GM18505 (cell line): Measurements from ENCODE around the gene NEB.

ENCODE experiments used
- ATAC-seq: cut with Tn5 transposase; IDR thresholded peaks from one replicate; pipeline ENCODE4 v1.9.1; 2021; ENCODE audit not compliant: unreplicated experiment
- POLR2A ChIP-seq: IDR thresholded peaks from 4 replicates; pipeline ENCODE4 v1.6.1; 2011; ENCODE audit warnings: borderline replicate concordance; ENCODE audit not compliant: insufficient read depth, insufficient read length; ENCODE audit errors: extremely low read depth

The NEB gene

DNA sequence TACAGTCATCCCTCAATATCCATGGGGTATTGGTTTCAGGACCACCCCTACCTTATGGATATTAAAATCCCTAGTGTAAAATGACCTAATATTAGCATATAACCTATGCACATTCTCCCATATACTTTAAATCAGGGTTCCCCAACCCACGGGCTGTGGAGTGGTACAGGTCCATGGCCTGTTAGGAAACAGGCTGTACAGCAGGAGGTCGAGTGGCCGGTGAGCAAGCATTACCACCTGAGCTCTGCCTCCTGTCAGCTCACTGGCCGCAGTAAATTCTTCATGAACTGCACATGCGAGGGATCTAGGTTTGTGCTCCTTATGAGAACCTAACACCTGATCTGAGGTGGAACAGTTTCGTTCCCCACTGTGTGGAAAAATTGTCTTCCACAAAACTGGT, 250.7 kb downstream of the NEB start:
- ATAC-seq = no peak
- no peak for TF ChIP-seq POLR2A

DNA sequence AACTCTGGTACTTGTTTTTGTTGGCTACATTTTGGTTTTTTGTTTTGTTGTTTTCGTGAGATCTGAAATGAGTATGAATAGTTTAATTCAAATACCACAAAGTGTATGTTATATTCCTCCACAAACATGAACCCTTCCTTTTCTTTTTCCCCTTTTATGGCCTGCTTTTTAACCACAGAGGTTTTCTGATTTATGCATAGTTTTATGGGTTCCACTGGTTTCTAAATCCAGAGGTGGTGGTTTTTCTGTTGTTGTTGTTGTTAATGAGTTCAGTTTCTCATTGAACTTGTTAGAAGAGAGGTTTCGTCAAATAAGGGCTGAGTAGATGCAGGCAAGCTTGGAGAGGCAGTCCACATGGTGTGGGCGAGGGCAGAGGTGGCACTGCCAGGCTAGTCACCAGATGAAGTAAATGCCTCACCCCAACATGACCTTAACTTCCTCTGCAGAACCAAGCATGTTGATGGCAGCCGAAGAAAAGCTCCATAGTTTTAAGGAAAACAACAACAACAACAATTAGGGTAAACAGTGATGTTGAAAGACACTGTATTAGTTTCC, 252.0 kb downstream of the NEB start:
- no peak for ATAC-seq
- no peak for TF ChIP-seq POLR2A

DNA sequence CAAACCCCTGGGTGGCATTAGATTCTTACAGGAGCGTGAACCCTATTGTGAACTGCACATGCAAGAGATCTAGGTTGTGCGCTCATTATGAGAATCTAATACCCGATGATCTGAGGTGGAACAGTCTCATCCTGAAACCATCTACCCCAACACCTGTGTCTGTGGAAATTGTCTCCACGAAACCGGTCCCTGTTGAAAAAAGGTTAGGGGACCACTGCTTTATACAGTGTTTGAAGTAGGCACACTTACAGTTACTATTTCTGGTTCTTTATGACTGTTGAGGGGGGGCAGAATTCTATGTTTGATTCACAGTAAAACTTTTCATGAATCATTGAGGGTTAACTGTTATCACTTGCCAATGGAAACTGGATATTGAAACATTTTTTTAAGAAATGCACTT, 252.5 kb downstream of the NEB start:
- no peak for TF ChIP-seq POLR2A
- no peak for ATAC-seq

DNA sequence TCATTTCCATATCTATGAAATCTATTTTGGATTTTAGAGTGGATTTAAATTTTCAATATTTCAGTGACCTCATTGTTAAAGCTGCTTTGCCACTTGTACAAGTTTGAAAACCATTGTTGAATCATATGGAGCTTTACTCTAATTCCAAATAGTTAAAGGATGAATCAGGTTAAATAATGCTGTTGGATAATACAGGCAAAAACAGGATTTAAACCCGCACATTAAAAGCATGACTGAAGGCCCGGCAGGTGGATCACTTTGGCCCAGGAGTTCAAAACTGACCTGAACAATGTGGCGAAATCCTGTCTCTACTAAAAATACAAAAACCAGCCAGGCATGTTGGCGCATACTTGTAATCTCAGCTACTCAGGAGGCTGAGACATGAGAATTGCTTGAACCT, 256.3 kb downstream of the NEB start:
- no peak for ATAC-seq
- no peak for TF ChIP-seq POLR2A

DNA sequence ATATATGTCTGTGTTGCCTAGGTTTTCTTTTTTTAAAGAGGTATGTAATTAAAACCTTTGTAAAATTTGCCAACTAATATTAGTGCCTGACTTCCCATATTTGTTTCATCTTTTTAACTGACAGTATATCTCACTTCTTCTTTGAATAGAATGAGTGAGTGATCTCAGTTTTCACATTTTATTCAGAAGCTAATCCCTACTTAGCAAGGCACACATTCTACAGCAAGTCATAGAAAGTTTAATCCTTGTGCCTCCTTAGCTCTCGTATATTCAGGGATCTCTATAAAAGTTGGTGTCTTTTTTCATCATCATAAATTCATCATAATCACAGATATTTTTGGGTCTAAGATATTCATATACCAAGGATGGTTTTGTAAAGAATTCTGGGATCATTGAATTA, 258.0 kb downstream of the NEB start:
- no peak for ATAC-seq
- TF ChIP-seq POLR2A = no peak

DNA sequence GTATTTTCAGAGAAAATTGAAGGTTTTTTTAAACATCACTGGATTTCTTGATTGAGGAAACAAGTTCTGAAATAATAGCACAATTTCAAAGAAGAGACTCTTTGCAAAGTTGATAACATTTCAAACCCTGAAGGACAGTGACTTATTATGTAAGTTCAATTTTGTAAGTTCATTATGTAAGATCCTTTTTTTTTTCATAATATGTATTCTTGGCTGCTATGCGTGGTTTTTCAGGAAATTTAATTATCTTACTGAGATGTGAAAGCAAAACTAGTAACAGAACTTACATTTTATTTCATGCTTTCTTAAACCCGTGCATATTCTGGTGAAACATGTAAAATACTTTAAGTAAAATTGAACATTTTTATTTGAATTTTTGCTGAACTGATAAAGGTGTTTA, 259.2 kb downstream of the NEB start:
- ATAC-seq = no peak
- TF ChIP-seq POLR2A = no peak

DNA sequence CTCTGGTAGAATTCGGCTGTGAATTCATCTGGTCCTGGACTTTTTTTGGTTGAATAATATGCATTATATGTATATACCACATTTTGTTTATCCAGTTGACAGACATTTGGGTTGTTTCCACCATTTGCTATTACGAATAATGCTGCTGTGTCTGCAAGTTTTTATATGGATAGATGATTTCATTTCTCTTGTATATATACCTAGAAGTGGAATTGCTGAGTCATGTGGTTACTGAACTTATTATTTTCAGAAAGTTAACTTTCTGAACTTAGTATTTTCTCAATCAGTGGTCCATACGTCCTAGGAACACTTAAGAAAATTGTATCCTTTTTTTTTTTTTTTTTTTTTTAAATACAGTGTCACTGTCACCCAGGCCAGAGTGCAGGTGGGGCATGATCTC, 261.3 kb downstream of the NEB start:
- ATAC-seq = no peak
- TF ChIP-seq POLR2A = no peak

DNA sequence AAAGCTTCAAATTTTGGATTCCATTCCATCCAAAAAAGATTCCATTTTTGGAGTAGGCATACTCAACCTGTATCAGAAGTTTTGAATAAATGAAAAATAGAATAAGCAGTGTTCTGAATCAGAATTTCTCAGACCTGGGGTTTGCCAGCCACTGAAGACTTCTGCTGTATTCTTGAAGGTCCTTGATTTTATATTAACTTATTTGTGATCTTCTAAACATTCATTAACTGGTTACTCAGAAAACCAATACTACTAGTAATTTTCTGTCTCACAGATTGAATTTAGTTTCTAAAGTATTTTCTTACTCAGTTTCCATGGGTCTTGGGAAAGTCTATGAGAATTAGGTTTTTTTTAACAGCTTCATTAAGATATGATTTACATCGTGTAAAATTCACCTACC, 263.7 kb downstream of the NEB start:
- no peak for TF ChIP-seq POLR2A
- ATAC-seq = no peak

DNA sequence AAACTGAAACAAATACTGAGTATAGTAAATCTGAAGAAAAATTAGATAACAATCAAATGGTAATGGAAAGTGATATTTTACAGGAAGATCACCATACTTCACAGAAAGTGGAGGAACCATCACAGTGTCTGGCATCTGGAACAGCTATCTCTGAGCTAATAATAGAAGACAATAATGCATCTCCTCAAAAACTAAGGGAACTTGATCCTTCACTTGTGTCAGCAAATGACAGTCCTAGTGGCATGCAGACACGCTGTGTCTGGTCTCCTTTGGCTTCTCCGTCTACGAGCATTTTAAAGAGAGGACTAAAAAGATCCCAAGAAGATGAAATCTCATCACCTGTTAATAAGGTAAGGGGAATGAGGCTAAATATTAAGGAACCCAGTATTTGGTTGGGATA, 268.5 kb downstream of the NEB start:
- no peak for TF ChIP-seq POLR2A
- ATAC-seq = no peak

DNA sequence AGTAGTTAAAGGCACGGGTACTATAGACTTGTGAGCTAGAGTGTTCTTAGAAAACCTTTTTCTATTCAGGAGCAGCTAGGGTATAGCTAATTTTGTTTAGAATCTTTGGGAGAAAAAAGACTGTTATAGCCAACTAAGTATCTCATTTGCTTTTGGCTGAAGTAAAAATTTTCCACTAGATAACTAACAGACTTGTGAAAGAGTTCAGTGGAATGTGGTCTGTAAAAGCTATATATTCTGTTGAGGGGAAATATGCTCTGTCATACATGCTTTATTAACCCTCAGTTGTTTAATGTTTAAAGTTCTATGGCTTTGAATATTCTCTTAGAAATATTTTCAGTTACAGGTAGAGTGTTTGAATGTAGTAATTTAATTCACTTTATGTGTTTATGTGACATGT, 274.9 kb downstream of the NEB start:
- no peak for TF ChIP-seq POLR2A
- no peak for ATAC-seq

DNA sequence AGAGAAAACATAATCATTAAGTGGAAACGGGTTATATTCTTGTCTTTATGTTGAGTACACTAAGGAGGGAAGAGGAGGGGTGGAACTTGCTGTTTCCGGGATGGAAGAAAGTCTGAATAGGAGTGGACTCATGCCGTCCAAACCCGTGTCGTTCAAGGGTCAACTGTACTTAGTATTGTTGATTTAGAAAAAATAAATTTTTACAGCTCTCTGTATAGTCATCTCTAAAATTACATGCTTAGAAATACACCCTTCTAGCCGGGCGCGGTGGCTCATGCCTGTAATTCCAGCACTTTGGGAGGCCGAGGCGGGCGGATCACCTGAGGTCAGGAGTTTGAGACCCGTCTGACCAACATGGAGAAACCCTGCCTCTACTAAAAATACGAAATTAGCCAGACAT, 295.1 kb downstream of the NEB start:
- TF ChIP-seq POLR2A = no peak
- ATAC-seq = no peak

DNA sequence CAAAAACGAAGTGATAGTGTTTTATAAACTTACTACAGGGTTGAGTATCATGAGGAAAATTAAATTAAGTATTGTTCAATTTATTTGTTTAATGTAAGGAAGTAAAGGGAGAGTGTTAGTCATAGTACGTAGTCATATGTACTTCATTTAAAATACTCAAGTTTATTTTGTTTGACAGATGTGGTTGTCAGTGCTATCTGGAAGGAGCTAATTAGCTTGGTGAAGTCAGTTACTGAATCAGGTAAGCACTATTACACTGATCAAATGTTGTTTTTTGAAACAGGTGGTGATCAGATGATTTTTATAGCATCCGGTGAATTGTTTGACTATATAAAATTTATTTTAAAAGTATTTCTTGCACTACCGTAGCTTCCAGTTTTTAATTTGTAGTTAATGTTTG, 295.8 kb downstream of the NEB start:
- TF ChIP-seq POLR2A = no peak
- ATAC-seq = no peak

DNA sequence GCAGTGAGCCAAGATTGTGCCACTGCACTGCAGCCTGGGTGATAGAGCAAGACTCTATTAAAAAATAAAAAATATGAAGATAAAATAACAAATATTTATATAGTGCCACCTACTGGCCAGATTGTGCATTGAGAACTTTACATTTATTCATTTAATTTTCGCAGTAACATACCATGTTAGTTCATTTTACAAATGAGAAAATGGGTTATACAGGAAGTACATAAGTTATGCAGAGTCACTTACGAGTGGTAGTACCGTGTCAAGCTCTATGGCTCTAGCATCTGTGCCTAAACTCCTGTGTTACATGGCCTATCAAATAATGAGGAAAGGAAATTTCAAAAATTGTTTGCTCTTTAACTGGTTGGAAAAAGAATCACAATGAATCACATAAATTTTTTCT, 296.6 kb downstream of the NEB start:
- no peak for TF ChIP-seq POLR2A
- no peak for ATAC-seq
